Thoracic aorta endothelial cell (primary cell): ENCODE results near the gene OR8B4. TPM values are rescaled to one million over a fixed set of nuclear protein-coding genes. Genes with fewer than 3 reads are reported as not detected.

Experiments
- total RNA-seq: library from RNA; depleted of rRNA; stranded (reverse); fragments of >200 nt; gene quantifications from 2 replicates; pipeline ENCODE4 v1.2.3, GENCODE V29; 2012

The OR8B4 gene, protein sequence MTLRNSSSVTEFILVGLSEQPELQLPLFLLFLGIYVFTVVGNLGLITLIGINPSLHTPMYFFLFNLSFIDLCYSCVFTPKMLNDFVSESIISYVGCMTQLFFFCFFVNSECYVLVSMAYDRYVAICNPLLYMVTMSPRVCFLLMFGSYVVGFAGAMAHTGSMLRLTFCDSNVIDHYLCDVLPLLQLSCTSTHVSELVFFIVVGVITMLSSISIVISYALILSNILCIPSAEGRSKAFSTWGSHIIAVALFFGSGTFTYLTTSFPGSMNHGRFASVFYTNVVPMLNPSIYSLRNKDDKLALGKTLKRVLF
- not detected in 2 replicates for total RNA-seq

DNA sequence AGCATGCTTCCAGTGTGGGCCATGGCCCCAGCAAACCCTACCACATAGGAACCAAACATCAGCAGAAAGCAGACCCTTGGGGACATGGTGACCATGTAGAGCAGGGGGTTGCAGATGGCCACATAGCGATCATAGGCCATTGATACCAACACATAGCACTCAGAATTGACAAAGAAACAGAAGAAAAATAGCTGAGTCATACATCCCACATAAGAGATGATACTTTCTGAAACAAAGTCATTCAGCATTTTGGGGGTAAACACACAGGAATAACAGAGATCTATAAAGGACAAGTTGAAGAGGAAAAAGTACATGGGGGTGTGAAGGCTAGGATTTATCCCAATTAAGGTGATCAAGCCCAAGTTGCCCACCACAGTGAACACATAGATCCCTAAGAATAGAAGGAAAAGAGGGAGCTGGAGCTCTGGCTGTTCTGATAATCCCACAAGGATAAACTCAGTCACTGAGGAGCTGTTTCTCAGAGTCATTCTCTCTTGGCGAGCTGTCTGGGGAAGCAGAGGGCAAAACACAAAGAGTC lies at the start of gene OR8B4:
Gene OR8B4, minus strand, starts transcription at position 488 of the 538 bp plus-strand sequence. Its CDS starts 0 bp downstream, at position 488.

DNA sequence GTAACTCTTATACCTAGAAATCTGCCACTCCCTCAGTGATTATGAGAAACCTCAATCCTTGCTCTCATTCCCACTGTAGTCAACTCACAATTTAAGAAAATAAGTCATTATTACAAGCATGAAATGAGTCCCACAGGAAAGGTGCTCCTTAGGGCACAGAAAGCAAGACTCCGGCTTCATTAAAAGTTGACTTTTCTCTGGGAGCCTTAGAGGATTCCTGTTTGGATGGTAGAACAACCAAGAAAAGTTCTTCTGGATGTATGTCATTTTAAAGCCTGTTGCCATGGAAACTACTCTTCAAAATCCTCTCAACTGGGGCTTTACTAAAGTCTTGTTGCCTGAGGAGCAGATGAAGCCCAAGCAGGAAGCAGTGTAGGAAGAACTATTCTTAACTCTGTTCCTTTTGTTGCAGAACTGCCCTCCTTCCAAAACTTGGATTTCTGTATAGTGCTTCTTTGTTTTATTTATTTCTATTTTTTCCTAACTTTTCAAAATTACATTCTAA lies 21.0 kb upstream of the OR8B4 start, which contains the start of gene OR8B8:
Gene OR8B8, minus strand, starts transcription at position 51 of the 505 bp plus-strand sequence. CDS start 4,611 bp downstream, outside the sequence.

DNA sequence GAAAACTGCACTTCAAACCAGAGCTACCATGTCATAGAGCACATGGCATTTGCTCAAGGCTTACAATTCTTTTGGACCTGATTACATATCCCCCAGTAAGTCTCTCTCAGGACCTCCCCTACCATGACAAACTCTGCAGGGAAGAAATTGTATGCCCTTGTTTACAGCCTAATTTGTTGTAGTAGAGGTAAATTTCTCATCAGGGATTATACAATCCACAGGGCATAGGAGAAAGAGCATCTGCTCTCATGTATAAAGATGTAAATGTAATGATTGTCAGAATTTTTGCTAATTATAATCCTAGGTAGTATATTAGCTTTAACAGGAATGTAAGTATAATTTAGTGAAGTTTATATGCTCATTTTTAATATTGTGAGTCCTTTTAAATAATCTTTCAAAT lies 25.7 kb downstream of the OR8B4 start, which contains the start of gene OR8B3:
Gene OR8B3, minus strand, starts transcription at position 101 of the 400 bp plus-strand sequence. CDS start 1,673 bp downstream, outside the sequence.

DNA sequence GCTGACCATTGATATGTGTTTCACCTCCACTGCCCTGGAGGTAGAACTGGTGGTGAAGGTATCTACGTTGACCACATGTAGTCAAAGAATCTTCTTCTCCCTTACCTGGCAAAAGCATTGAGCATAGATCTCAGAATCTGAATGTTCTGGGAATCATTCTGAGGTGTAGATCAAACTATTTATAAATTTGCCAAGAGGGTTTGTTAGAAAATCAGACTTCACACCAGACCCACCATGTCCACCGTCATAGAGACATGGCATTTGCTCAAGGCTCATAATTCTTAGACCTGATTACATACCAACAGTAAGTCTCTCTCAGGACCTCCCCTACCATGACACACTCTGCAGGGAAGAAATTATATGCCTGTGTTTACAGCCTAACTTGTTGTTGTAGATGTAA lies 40.3 kb downstream of the OR8B4 start, which contains the start of gene OR8B2:
Gene OR8B2, minus strand, starts transcription at position 101 of the 400 bp plus-strand sequence. CDS start 1,156 bp downstream, outside the sequence.

Other genes with a start within 250 kb of the OR8B4 start
- under 0.01 TPM in 1 of 2 replicates, not detected in the other for gene OR10D3, start 241.5 kb downstream of the OR8B4 start, total RNA-seq
- not detected in 2 replicates for gene OR8G1, start 183.8 kb downstream of the OR8B4 start, total RNA-seq
- not detected in 2 replicates for gene OR8G5, start 168.5 kb downstream of the OR8B4 start, total RNA-seq
- not detected in 2 replicates for gene OR8D1, start 110.9 kb downstream of the OR8B4 start, total RNA-seq
- gene OR8D2, start 104.7 kb downstream of the OR8B4 start, total RNA-seq, result not detected in 2 replicates
- not detected in 2 replicates for gene OR8B2, start 40.4 kb downstream of the OR8B4 start, total RNA-seq
- gene OR8B3, start 25.8 kb downstream of the OR8B4 start, total RNA-seq, result not detected in 2 replicates
- not detected in 2 replicates for gene OR8B8, start 20.8 kb upstream of the OR8B4 start, total RNA-seq
- not detected in 2 replicates for gene OR8B12, start 118.8 kb upstream of the OR8B4 start, total RNA-seq
- gene OR8A1, start 145.1 kb upstream of the OR8B4 start, total RNA-seq, result not detected in 2 replicates
- gene PANX3, start 186.6 kb upstream of the OR8B4 start, total RNA-seq, result not detected in 2 replicates
- 21.7 TPM in 2 replicates for gene TBRG1, start 198.0 kb upstream of the OR8B4 start, total RNA-seq
- gene SIAE, start 248.9 kb upstream of the OR8B4 start, total RNA-seq, result 18.2 and 20.4 TPM in 2 replicates
- gene SPA17, start 249.0 kb upstream of the OR8B4 start, total RNA-seq, result 10.4 and 10.6 TPM in 2 replicates